HCT116 (cell line): Measurements from ENCODE around the gene PLB1. TPM values are rescaled to one million over a fixed set of nuclear protein-coding genes. Genes with fewer than 3 reads are reported as not detected.

Source experiments
- ATAC-seq: fragments of 200-7000 bp; cut with Tn5 transposase; 2 replicates; pipeline ENCODE4 v1.9.1; 2020; ENCODE audit warnings: mild to moderate bottlenecking, moderate library complexity
- BruUV-seq: library from RNA; stranded (reverse); fragments of 400-500 nt; replicated peaks from 2 replicates; lab custom pipeline; 2021; lab: Mats Ljungman, UMichigan
- CTCF ChIA-PET: fragments of 300-600 bp; sonication (Branson Sonifier 250); formaldehyde crosslinking; loops from one replicate; lab custom pipeline; 2021; ENCODE audit warnings: antibody characterized with exemption; lab: Charles Lee
- POLR2A ChIA-PET: fragments of 300-600, 350-600 bp; sonication (Branson Sonifier 250); formaldehyde crosslinking; loops from one replicate; lab custom pipeline; 2021; ENCODE audit warnings: antibody characterized with exemption; lab: Charles Lee
- RAD21 ChIA-PET, 2 experiments: fragments of 300-600 bp; sonication (Branson Sonifier 250); formaldehyde crosslinking; loops; one replicate each; lab custom pipeline; 2023; ENCODE audit warnings: low total read pairs in 2 of 2; ENCODE audit not compliant: uncharacterized antibody in 2 of 2, unreplicated experiment in 2 of 2, low non-redundant PET in 1 of 2; lab: Charles Lee
- DNase-seq: peaks from one replicate; pipeline ENCODE4 v3.0.0-alpha.2; 2010; ENCODE audit warnings: low read depth, low spot score
- H2AFZ ChIP-seq: fragments of 200-600 bp; shearing (Covaris generic), sonication (generic); 2 replicates; pipeline ENCODE4 v1.6.1; 2017; ENCODE audit warnings: low read depth, mixed run types, mixed read lengths, antibody characterized with exemption, low read length; ENCODE audit not compliant: poor library complexity, severe bottlenecking
- H3K27ac ChIP-seq: 2 replicates; pipeline ENCODE4 v1.5.1; 2012; ENCODE audit warnings: low read depth, low read length
- H3K27me3 ChIP-seq: fragments of 200-600 bp; sonication (generic); 2 replicates; pipeline ENCODE4 v1.6.1; 2016; ENCODE audit warnings: mixed run types, low read length, mixed read lengths; ENCODE audit not compliant: insufficient read depth
- H3K36me3 ChIP-seq, 2 experiments: fragments of 200-500 bp in 1 of 2; fragments of 200-600 bp in 1 of 2; sonication (Bioruptor generic) in 1 of 2; sonication (generic) in 1 of 2; 2 replicates each; pipeline versions ENCODE4 v1.5.1 to v1.6.1; 2014 to 2016; ENCODE audit warnings: low read length in 2 of 2, inconsistent platforms in 1 of 2, mixed read lengths in 1 of 2, mixed run types in 1 of 2; ENCODE audit not compliant: insufficient read depth in 2 of 2, control insufficient read depth in 1 of 2
- H3K4me1 ChIP-seq, 2 experiments: fragments of 200-600 bp in 1 of 2; sonication (generic) in 1 of 2; 2 replicates each; pipeline versions ENCODE4 v1.5.1 to v1.6.1; 2012 to 2017; ENCODE audit warnings: low read length in 2 of 2, inconsistent platforms in 1 of 2, mild to moderate bottlenecking in 1 of 2, mixed read lengths in 1 of 2, mixed run types in 1 of 2, moderate library complexity in 1 of 2; ENCODE audit not compliant: insufficient read depth in 2 of 2, control insufficient read depth in 1 of 2
- H3K4me2 ChIP-seq: fragments of 200-600 bp; sonication (generic); 2 replicates; pipeline ENCODE4 v1.6.1; 2017; ENCODE audit warnings: mixed run types, low read length, mixed read lengths
- H3K4me3 ChIP-seq, 2 experiments: fragments of 200-600 bp in 1 of 2; sonication (generic) in 1 of 2; replicated peaks in 1 of 2; 2 replicates each; pipeline ENCODE4 v1.5.1; 2011 to 2016; ENCODE audit warnings: low read length in 2 of 2, control low read depth in 1 of 2, low read depth in 1 of 2, mild to moderate bottlenecking in 1 of 2, mixed read lengths in 1 of 2, mixed run types in 1 of 2
- H3K79me2 ChIP-seq: fragments of 200-600 bp; sonication (generic); 2 replicates; pipeline ENCODE4 v1.6.1; 2017; ENCODE audit warnings: mild to moderate bottlenecking, mixed run types, low read length, moderate library complexity, mixed read lengths; ENCODE audit not compliant: insufficient read depth
- H3K9ac ChIP-seq: fragments of 200-600 bp; sonication (generic); 2 replicates; pipeline ENCODE4 v1.6.1; 2016; ENCODE audit warnings: low read length, mixed read lengths
- H3K9me2 ChIP-seq: fragments of 200-600 bp; sonication (generic), shearing (Covaris generic); 2 replicates; pipeline ENCODE4 v1.6.1; 2017; ENCODE audit warnings: mixed run types, mild to moderate bottlenecking, moderate library complexity; ENCODE audit not compliant: insufficient read depth
- H3K9me3 ChIP-seq, 2 experiments: fragments of 200-500 bp in 1 of 2; fragments of 200-600 bp in 1 of 2; sonication (Bioruptor generic) in 1 of 2; sonication (generic) in 1 of 2; 2 replicates each; pipeline ENCODE4 v1.6.1; 2014 to 2017; ENCODE audit warnings: low read length in 2 of 2, mixed read lengths in 2 of 2, inconsistent platforms in 1 of 2, low read depth in 1 of 2, mild to moderate bottlenecking in 1 of 2, mixed run types in 1 of 2, moderate library complexity in 1 of 2; ENCODE audit not compliant: control insufficient read depth in 1 of 2, insufficient read depth in 1 of 2
- H4K20me1 ChIP-seq: fragments of 200-600 bp; sonication (generic), shearing (Covaris generic); 2 replicates; pipeline ENCODE4 v1.6.1; 2017; ENCODE audit warnings: mixed run types, mild to moderate bottlenecking, moderate library complexity; ENCODE audit not compliant: insufficient read depth
- CBX3 ChIP-seq: IDR thresholded peaks from 2 replicates; pipeline ENCODE4 v1.6.1; 2012; ENCODE audit warnings: low read depth
- CTCF ChIP-seq, 3 experiments: fragments of 200-600 bp in 1 of 3; sonication (generic) in 1 of 3; IDR thresholded peaks in 2 of 3; conservative IDR thresholded peaks in 1 of 3; 2 replicates each; pipeline ENCODE4 v1.5.1; 2012 to 2017; ENCODE audit warnings: low read depth in 2 of 3, low read length in 2 of 3, antibody characterized with exemption in 1 of 3, borderline replicate concordance in 1 of 3, control low read depth in 1 of 3, mild to moderate bottlenecking in 1 of 3, mixed read lengths in 1 of 3, mixed run types in 1 of 3, moderate library complexity in 1 of 3; ENCODE audit not compliant: insufficient read depth in 1 of 3
- EGR1 ChIP-seq: IDR thresholded peaks from 2 replicates; pipeline ENCODE4 v1.6.1; 2012; ENCODE audit warnings: low read depth
- ELF1 ChIP-seq: IDR thresholded peaks from 2 replicates; pipeline ENCODE4 v1.6.1; 2012; ENCODE audit warnings: low read depth, borderline replicate concordance
- EZH2 ChIP-seq: fragments of 200-600 bp; sonication (generic); IDR thresholded peaks from 2 replicates; pipeline ENCODE4 v1.6.1; 2017; ENCODE audit warnings: antibody characterized with exemption, mixed run types
- EZH2phosphoT487 ChIP-seq: fragments of 200-600 bp; IDR thresholded peaks from 2 replicates; pipeline ENCODE4 v1.6.1; 2018; ENCODE audit warnings: antibody characterized with exemption, borderline replicate concordance
- JUND ChIP-seq: IDR thresholded peaks from 2 replicates; pipeline ENCODE4 v1.6.1; 2012
- POLR2AphosphoS5 ChIP-seq: IDR thresholded peaks from 2 replicates; pipeline ENCODE4 v1.6.1; 2011; ENCODE audit warnings: mild to moderate bottlenecking, low read depth, low read length, moderate library complexity
- REST ChIP-seq: IDR thresholded peaks from 2 replicates; pipeline ENCODE4 v1.6.1; 2012; ENCODE audit warnings: low read depth
- SIN3A ChIP-seq: IDR thresholded peaks from 2 replicates; pipeline ENCODE4 v1.6.1; 2012; ENCODE audit warnings: low read depth
- TCF7L2 ChIP-seq: IDR thresholded peaks from 2 replicates; pipeline ENCODE4 v1.7.0; 2011; ENCODE audit warnings: borderline replicate concordance, inconsistent platforms; ENCODE audit not compliant: insufficient read depth, insufficient read length; ENCODE audit errors: extremely low read depth
- ZFX ChIP-seq: fragments of 450-650 bp; IDR thresholded peaks from 2 replicates; pipeline ENCODE4 v1.6.1; 2017
- ZNF274 ChIP-seq: fragments of 200-500 bp; sonication (Bioruptor generic); IDR thresholded peaks from 2 replicates; pipeline ENCODE4 v1.6.1; 2014; ENCODE audit warnings: mild to moderate bottlenecking, low read depth, low read length, inconsistent platforms
- intact Hi-C: fragments of 100-400 bp; cut with micrococcal nuclease; formaldehyde crosslinking; loops from 2 replicates; pipeline ENCODE4 v1.10.0; 2022
- total RNA-seq: library from RNA; stranded (reverse); gene quantifications from one replicate; pipeline ENCODE4 v1.2.1, GENCODE V29; 2021; ENCODE audit not compliant: unreplicated experiment

Gene PLB1
- total RNA-seq, 1 experiment from 2014 or later = 0.49 TPM

- POLR2A ChIA-PET = no interaction called here
- BruUV-seq = no TSS peak
- H3K79me2 ChIP-seq = no peaks in the 10 kb centered on the region
- RAD21 ChIA-PET = no interaction called here
- DNase-seq (no peak), ATAC-seq (no peak)
- CTCF ChIA-PET = no interaction called here
- H3K27me3 ChIP-seq = no peaks in the 10 kb centered on the region
- H2AFZ ChIP-seq = no peak overlapping the region
- TF ChIP-seq EGR1 = no peak
- no peak for TF ChIP-seq ZNF274
- no peak for TF ChIP-seq JUND
- no peak for TF ChIP-seq SIN3A
- no peak for TF ChIP-seq CBX3
- no peaks in the 10 kb centered on the region for H4K20me1 ChIP-seq
- no peak overlapping the region for H3K4me2 ChIP-seq
- H3K27ac ChIP-seq = no peak overlapping the region
- H3K4me1 ChIP-seq = peaks cover 0 to 11% of the 10 kb centered on the region in 2 experiments; a peak in 3 of 4 replicates
- no peak overlapping the region for H3K4me3 ChIP-seq
- intact Hi-C loops = loop anchor here (10.0 kb wide), 1 partner anchor 386 kb away; no protein-coding TSS in a partner anchor
- no peaks in the 10 kb centered on the region for H3K36me3 ChIP-seq
- H3K9ac ChIP-seq = no peak overlapping the region
- H3K9me2 ChIP-seq = no peaks in the 10 kb centered on the region
- no peaks in the 10 kb centered on the region for H3K9me3 ChIP-seq
These were observed 72.7 kb downstream of the PLB1 start for GRCh38 chr2:28568533-28568932.

- Histone ChIP-seq H3K27ac (no peak overlapping the region), H3K27me3 (no peaks in the 10 kb centered on the region), H3K36me3 (no peaks in the 10 kb centered on the region), H3K9me2 (no peaks in the 10 kb centered on the region), H3K9ac (no peak overlapping the region), H3K4me1 (peaks cover 0 to 11% of the 10 kb centered on the region in 2 experiments; a peak in 3 of 4 replicates), H3K9me3 (no peaks in the 10 kb centered on the region), H4K20me1 (no peaks in the 10 kb centered on the region), H3K79me2 (no peaks in the 10 kb centered on the region), H3K4me3 (no peak overlapping the region), H2AFZ (no peak overlapping the region), H3K4me2 (no peak overlapping the region)
- ATAC-seq (no peak), DNase-seq (no peak)
- ChIA-PET RAD21 (no interaction called here), POLR2A (no interaction called here), CTCF (interaction anchor here (1.4 kb wide), 1 partner anchor 24 kb away, joined by 5 read pairs; no protein-coding TSS in a partner anchor)
- intact Hi-C loops = no loop called here
- no TSS peak for BruUV-seq
- TF ChIP-seq ZFX (no peak), EZH2phosphoT487 (no peak), ELF1 (no peak), EZH2 (no peak), REST (no peak), POLR2AphosphoS5 (no peak), CTCF (IDR thresholded peaks at IDR 0.05 in 2 of 3, conservative IDR thresholded peaks at IDR 0.05 in 1 of 3; ENCODE audit: borderline replicate concordance in 1 of 3, insufficient read depth in 1 of 3, low read depth in 2 of 3, low read length in 2 of 3) (no peak), EGR1 (no peak), TCF7L2 (no peak)
These were observed 74.6 kb downstream of the PLB1 start for GRCh38 chr2:28570431-28570830.
